Measurements from ENCODE around the gene DEPP1. TPM values are rescaled to one million over a fixed set of nuclear protein-coding genes. Genes with fewer than 3 reads are reported as not detected.

DEPP1 gene
- total RNA-seq, 2 donors from 2014 or later = 27.2 to 144 TPM

DNA sequence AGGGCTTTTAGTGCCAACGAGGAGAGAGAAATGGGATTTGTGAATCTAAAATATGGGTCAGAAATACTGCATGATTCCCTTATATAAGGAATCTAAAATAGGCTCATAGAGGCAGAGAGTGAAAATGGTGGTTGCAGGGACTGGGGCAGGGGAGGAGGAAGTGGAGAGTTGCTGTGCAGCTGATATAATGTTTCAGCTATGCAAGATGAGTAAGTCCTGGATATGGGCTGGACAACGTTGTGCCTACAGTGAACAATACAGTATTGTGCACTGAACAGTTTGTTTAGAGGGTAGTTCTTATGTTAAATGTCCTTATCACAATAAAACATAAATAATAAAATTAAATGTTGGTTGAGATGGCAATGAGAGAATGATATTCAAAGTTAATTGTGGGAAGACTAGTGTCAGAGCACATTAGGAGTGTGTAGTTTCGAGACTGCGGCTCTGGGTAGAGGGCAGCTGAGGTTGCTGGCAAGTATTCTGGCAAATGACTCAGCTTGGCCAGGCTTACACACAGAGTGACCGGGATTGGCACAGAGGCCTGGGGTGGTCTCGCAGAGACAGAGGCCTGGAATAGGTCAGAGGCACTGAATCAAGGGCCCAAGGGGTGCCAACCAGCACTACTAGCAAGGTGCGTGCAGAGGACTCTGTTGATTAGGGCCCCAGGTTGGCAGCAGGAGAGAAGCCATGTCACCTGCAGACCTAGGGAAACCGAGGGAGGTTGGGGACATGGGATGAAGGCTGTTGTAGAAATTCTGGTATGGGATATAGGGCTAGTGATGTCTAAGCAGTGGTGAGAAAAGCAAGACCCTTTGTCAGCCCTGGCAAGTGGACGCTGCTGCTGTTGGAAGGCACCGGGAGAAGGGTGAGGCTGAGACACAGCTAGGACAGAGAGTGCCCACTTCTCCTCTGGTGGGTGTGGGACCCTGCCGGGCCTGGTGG lies 2.8 kb upstream of the DEPP1 start:
- intact Hi-C loops (cut with DNase I) = no loop called here
- Histone ChIP-seq H3K9me3 (no peaks in the 10 kb centered on the region), H3K4me1 (replicated peaks) (peaks cover 20% of the 10 kb centered on the region), H3K27ac (peak overlapping the region; percentile 13 to 33), H3K4me3 (no peak overlapping the region), H3K27me3 (replicated peaks; ENCODE audit: insufficient read depth) (no peaks in the 10 kb centered on the region), H3K36me3 (no peaks in the 10 kb centered on the region)
- WGBS = 61% methylated on average over 11 of the region's 11 CpGs
- TF ChIP-seq POLR2AphosphoS5 (IDR thresholded peaks at IDR 0.05) (peak; percentile 9), POLR2A (IDR thresholded peaks at IDR 0.05) (no peak)
- TF ChIP-seq, protein P1, sequence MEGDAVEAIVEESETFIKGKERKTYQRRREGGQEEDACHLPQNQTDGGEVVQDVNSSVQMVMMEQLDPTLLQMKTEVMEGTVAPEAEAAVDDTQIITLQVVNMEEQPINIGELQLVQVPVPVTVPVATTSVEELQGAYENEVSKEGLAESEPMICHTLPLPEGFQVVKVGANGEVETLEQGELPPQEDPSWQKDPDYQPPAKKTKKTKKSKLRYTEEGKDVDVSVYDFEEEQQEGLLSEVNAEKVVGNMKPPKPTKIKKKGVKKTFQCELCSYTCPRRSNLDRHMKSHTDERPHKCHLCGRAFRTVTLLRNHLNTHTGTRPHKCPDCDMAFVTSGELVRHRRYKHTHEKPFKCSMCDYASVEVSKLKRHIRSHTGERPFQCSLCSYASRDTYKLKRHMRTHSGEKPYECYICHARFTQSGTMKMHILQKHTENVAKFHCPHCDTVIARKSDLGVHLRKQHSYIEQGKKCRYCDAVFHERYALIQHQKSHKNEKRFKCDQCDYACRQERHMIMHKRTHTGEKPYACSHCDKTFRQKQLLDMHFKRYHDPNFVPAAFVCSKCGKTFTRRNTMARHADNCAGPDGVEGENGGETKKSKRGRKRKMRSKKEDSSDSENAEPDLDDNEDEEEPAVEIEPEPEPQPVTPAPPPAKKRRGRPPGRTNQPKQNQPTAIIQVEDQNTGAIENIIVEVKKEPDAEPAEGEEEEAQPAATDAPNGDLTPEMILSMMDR (IDR thresholded peaks at IDR 0.05) = no peak
- DNase-seq (ENCODE audit: low spot score) = no peak

DNA sequence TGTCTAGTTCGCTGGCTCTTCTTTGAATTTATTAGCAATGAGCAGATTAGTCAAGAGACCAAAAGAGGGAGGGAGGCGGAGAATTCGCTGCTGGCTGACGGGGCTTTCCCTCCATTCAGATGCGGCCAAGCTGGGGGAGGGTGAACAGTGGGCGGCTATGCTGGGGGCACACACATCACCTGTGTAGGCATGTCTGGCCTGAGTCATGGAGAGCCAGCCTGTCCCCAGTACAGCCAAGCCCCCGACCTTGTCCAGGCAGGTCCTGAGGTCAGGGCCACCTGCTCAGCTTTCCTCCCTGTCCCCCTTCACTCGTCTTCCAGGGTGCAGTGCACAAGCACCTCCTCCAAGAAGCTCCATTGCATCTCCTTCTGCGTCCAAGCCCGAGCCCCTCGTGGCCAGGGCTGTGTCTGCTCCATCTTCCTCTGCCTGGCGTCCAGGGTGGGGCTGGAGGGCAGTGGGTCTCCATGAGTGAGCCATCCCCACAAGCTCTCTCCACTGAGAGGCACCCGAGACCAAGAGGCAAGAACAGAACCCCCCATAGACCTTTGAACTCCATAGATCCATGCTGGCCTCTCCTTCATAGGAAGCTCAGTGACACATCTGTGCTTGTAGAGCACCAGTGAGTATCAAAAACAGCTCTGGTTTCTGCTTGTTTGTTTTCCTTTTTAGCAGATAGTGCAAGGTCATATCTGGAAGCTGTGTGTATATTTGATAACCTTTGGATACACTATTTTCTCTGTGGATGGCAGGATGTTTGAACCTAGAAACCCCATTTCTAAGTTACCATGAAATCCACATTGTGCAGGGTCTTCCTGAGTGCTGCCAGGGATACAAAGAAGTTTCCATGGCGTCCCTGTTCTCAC lies 1.9 kb upstream of the DEPP1 start:
- Histone ChIP-seq H3K27me3 (replicated peaks; ENCODE audit: insufficient read depth) (no peaks in the 10 kb centered on the region), H3K4me1 (replicated peaks) (peaks cover 20% of the 10 kb centered on the region), H3K27ac (peak overlapping the region in 1 of 2 donors; percentile 33), H3K36me3 (no peaks in the 10 kb centered on the region), H3K9me3 (no peaks in the 10 kb centered on the region), H3K4me3 (no peak overlapping the region)
- no peak for TF ChIP-seq POLR2AphosphoS5 (IDR thresholded peaks at IDR 0.05)
- no peak for TF ChIP-seq POLR2A (IDR thresholded peaks at IDR 0.05)
- TF ChIP-seq, protein P1 (IDR thresholded peaks at IDR 0.05) = no peak
- no peak for DNase-seq (ENCODE audit: low spot score)
- WGBS = 69% methylated on average over 14 of the region's 14 CpGs
- intact Hi-C loops (cut with DNase I) = no loop called here

DNA sequence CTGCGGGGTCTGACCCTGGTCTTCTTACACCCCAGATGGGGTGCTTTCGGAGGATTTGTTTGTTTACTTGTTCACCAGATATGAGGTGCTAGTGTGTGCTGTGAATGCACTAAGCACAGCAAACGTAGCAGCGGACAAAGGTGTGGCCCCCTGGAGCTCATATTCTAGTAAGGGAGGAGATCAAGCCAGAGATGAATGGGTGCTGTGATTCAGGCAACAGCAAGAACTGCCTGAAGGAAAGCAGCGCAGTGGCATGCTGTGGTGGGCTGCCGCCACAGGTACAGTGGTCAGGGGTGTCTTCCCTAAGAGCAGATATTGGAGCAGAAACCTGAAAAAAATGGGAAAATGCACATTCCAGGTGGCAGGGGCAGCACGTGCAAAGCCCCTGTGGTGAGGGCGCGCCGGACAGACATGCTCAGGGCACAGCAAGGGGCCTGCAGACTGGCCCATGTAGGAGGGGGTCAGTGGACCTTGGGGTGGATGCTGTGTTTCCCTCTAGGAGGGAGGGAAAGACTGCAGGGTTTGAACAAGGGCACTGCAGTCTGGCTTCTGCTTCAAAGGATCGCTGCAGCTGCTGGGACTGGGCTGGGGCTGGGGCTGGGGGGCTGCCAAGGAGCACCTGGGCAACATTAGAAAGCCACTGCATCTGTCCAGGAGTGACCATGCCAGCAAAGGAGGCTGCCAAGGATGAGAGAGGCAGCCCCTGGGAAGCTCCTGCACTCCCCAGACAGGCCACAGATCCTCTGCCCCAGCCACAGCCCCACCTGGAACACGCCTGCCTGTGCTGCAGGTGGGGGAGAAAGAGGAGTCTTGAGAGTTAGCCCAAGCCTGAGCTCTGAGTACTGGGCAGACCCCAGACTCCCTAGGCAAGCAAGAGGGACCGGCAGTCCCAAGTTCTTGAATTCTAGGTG lies 927 bp upstream of the DEPP1 start:
- intact Hi-C loops (cut with DNase I) = loop anchor here (10.0 kb wide), 1 partner anchor 1305 kb away; no protein-coding TSS in a partner anchor
- TF ChIP-seq POLR2AphosphoS5 (IDR thresholded peaks at IDR 0.05) = no peak
- TF ChIP-seq, protein P1 (IDR thresholded peaks at IDR 0.05) = no peak
- no peak for TF ChIP-seq POLR2A (IDR thresholded peaks at IDR 0.05)
- Histone ChIP-seq H3K36me3 (no peaks in the 10 kb centered on the region), H3K27ac (peak overlapping the region; percentile 76), H3K4me3 (no peak overlapping the region), H3K27me3 (replicated peaks; ENCODE audit: insufficient read depth) (no peaks in the 10 kb centered on the region), H3K4me1 (replicated peaks) (peaks cover 20% of the 10 kb centered on the region), H3K9me3 (no peaks in the 10 kb centered on the region)
- 84% methylated on average over 13 of the region's 13 CpGs for WGBS
- no peak for DNase-seq (ENCODE audit: low spot score)

DNA sequence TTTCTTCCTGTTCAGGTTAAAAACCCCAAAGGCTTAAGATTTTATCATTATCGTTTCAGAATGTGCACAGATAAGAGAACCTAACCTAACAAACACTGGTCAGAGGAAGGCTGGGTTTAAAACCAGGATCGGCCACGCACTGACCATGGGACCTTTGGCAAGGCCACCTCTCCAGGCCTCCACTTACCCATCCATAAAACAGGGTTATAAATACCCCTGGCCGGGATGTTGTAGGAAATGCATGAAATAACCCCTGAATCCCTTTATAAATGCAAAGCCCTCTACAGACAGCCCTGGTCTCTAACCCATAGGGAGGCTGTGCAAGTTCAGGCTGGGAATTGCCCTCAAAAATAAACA lies 418 bp downstream of the DEPP1 start:
- peaks cover 20% of the 10 kb centered on the region for H3K4me1 ChIP-seq (replicated peaks)
- H3K27ac ChIP-seq = peak overlapping the region; percentile 76
- WGBS = 24% methylated on average over 4 of the region's 4 CpGs
- peak overlapping the region; percentile 30 to 38 for H3K4me3 ChIP-seq
- DNase-seq (ENCODE audit: low spot score) = no peak
- TF ChIP-seq, protein P1 (IDR thresholded peaks at IDR 0.05) = no peak
- TF ChIP-seq POLR2A (IDR thresholded peaks at IDR 0.05) (no peak), POLR2AphosphoS5 (IDR thresholded peaks at IDR 0.05) (no peak)
- H3K27me3 ChIP-seq (replicated peaks; ENCODE audit: insufficient read depth) = no peaks in the 10 kb centered on the region
- no peaks in the 10 kb centered on the region for H3K9me3 ChIP-seq
- no peaks in the 10 kb centered on the region for H3K36me3 ChIP-seq
- intact Hi-C loops (cut with DNase I) = loop anchor here (10.0 kb wide), 1 partner anchor 1303 kb away; no protein-coding TSS in a partner anchor

All from prostate gland (tissue), 2 donors.